CD4-positive, alpha-beta T cell treated with Interleukin-17A for 4 hours (primary cell): ENCODE results near the gene CACNA1B.
"Not testable (repeated sequence)": the region's sequence is repeated elsewhere in the genome, so short reads cannot be mapped to it uniquely, and the experiment has no call there.

Experiments
- DNase-seq: peaks from one replicate; pipeline ENCODE4 v3.0.0-alpha.2; 2020; ENCODE audit warnings: mixed read lengths

Gene CACNA1B

DNA sequence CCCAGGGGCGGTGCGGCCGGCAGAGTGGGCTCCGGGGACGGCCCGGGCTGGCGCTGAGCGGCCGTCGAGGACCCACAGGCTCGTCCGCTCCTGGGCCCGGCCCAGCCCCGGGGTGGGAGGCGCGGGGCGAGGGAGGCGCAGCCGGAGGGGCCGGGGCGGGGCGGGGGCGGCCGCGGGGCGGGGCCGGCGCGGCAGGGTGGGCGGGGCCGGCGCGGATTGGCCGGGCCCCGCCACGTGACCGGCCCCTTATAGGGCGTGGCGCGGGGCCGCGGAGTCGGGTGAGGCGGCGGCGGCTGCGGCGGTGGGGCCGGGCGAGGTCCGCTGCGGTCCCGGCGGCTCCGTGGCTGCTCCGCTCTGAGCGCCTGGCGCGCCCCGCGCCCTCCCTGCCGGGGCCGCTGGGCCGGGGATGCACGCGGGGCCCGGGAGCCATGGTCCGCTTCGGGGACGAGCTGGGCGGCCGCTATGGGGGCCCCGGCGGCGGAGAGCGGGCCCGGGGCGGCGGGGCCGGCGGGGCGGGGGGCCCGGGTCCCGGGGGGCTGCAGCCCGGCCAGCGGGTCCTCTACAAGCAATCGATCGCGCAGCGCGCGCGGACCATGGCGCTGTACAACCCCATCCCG is at the start of gene CACNA1B:
TSS of gene CACNA1B (plus strand) at position 277 of the 617 bp plus-strand sequence. CDS start at position 429, 152 bp downstream.
- not testable (repeated sequence) for DNase-seq

DNA sequence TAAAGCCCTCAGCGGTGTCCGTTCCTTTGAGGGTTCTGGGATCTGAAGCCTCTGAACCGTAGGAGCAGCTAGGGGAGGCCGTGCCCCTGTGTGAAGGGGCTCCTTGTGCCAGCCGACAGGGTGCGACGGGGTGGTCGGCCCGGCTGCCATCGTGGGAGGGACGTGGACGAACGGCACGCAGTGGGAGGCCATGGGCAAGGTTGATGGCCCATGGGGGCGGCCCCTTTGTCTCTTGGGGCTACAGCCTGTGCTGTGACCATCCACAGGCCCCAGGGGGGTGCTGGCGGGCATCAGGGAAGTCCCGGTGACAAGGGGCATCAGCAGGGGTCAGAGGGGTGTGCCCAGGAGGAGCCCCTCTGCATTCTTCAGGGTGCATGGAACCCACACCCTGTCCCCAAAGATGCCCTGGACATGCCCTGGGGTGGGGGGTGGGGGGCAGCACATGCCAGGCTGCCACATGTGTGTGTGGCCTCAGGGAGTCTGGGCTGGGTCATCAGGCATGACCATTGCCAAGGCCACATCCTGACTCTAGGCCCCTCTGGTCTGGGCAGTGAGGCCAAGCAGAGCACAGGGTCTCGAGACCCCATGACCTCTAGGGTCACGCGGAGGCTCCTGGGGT is 49.6 kb upstream of the CACNA1B start:
- no peak for DNase-seq

DNA sequence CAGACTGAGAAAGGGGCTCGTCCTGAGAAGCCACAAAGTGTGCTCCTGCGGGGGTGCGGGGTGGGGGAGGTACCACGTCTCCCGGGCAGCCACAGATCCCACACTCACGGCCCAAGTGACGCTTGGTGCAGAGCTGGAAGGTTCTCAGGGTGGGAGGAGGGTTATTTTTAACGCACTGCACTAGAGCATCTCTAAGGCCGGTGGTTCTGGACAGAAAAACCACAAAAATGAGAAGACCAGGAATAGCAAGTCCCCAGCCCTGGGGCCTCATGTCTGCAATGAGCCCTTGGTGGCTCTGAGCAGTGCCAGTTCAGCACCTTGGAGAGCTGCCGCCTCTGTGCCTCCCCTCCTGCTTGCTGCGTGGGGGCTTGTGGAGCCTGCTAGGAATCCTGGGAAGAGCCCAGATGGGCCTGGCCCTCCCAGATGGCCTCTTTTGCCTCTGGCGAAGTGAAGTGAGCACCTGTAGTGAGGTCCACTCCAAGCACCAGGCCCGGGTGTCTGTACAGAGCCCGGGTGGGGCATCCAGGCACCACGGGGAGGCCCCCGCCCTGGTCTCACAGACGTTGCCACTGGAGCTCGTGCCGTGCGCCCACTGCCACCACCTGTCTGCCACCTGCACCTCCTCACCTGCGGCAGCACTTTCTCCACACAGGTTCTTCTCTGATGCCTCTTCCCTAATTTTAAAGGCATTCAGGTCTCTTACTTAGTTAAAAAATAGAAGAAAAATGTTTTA is 48.9 kb upstream of the CACNA1B start:
- peak; percentile 28 for DNase-seq

DNA sequence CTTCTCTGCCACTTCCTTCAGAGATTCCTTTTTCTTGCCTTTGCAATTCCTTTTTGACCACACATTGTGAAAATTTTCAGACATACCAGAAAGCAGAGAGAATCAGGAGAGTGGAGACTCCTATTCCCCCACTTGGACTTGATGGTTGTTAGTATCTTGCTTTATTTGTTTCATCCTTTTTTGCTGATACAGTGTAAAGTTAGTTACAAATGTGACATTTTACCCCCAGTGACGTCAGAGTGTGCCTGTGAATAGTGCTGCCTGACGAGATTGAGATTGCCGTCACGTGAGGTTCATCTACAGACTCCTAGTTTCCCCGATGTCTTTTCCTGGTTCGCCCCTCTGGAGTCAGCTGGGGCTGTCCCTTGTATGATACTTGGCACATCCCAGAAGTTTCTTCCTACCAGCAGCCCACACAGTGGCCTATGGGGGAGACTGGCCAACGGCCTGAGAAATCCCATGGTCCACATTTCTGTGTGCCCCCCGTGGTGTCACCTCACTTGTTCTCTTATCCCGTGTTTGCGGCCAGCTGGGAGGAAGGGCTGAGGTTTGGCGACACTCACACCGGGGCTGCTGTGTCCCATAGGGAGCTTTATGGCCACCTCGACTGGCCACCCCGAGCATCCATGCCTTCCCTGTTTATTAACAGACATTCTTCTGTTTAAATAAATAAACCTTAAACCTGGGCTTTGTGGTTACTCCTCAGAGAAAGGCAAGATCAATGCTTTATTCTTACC is 48.2 kb upstream of the CACNA1B start:
- no peak for DNase-seq

DNA sequence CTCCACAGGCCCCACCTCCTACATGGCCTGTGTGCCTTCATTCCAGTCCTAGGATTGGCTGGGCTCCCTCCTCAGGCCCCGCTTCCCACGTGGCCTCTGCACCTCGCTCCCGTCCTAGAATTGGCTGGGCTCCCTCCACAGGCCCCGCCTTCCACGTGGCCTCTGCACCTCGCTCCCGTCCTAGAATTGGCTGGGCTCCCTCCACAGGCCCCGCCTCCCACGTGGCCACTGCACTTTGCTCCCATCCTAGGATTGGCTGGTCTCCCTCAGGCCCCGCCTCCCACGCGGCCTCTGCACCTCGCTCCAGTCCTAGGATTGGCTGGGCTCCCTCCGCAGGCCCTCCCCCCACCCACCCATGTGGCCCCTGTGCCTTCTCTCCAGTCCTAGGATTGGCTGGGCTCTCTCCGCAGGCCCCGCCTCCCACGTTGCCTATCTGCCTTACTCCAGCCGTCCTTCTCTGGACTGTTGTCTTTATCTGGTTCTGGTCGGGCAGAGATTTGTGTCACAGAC is 45.3 kb upstream of the CACNA1B start:
- DNase-seq = no peak

DNA sequence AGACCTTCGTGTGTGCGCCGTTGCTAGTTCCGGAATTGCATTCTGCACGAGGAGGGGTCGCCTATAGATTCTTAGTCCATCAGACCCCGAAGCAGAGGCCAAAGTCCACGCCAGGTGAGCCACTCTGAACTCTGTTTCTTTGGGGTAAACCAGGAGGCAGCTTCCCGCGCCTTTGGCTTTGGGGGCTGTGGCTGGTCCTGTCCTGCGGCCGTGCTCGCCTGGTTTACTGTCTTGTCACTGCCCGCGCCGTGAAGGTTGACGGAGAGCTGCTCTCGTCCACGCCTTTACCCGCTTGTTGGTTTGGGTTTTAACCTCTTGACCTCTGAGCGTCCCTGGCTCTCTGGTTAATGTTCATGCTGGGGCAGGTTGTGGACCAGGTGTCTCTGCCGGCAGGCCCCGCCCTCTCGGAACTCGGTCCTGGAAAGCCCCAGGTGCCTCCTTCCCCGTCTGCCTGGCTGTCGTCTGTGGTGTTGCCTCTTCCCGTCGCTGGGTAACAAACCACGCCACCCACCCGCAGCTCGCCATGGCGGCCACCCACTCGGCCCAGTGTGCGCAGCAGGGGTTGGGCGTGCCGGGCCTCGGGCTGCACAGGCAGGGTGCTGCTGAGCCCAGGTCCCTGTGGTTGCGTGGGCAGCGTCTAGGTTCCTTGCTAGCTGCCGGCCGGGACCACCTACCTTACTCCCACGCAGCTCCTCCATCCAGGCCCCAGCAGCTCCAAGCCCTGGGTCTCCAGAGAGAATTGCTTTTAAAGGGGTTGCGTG is 44.6 kb upstream of the CACNA1B start:
- no peak for DNase-seq

DNA sequence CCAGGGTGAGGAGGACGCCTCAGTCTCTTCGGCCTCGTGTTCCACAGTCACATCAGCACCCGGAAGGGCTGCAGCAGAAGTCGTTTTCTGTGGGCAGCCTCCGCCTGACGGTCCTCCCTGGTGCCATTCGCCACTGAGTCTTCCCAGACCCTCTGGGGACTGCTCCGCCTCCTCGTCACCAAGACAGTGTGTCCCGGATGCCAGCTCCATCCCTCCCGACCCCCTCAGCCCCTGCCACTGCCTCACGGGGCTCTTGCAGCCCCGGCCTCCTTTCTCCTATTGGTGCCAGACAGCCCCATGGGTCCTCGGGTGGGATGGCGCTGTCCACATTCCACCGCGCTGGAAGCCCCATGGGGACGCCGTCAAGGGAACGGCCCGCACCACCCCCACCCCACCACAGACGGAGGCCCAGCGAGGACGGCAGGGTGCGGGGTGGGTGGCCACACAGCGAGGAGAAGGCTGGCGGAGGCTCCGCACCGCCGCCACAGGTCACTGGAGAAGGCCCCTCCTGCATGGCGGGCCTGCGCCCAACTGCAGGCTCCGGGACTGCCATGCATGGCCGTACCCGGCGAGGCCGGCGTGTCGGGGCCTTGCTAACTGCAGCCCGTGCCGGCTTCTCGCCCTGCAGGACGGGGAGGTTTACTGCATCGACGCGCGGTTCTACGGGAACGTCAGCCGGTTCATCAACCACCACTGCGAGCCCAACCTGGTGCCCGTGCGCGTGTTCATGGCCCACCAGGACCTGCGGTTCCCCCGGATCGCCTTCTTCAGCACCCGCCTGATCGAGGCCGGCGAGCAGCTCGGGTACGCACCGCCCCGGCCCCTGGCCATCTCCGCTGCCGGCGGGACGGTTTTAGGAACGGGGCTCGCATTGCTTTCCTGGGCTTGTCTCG is 43.6 kb upstream of the CACNA1B start:
- no peak for DNase-seq

DNA sequence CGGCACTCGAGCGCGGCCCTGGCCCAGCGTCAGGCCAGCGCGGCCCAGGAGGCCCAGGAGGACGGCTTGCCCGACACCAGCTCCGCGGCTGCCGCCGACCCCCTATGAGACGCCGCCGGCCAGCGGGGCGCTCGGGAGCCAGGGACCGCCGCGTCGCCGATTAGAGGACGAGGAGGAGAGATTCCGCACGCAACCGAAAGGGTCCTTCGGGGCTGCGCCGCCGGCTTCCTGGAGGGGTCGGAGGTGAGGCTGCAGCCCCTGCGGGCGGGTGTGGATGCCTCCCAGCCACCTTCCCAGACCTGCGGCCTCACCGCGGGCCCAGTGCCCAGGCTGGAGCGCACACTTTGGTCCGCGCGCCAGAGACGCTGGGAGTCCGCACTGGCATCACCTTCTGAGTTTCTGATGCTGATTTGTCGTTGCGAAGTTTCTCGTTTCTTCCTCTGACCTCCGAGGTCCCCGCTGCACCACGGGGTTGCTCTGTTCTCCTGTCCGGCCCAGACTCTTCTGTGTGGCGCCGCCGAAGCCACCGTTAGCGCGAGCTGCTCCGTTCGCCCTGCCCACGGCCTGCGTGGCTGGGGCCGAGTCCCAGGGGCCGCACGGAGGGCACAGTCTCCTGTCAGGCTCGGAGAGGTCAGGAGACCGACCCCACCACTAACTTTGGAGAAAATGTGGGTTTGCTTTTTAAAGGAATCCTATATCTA is 42.6 kb upstream of the CACNA1B start:
- DNase-seq = no peak

DNA sequence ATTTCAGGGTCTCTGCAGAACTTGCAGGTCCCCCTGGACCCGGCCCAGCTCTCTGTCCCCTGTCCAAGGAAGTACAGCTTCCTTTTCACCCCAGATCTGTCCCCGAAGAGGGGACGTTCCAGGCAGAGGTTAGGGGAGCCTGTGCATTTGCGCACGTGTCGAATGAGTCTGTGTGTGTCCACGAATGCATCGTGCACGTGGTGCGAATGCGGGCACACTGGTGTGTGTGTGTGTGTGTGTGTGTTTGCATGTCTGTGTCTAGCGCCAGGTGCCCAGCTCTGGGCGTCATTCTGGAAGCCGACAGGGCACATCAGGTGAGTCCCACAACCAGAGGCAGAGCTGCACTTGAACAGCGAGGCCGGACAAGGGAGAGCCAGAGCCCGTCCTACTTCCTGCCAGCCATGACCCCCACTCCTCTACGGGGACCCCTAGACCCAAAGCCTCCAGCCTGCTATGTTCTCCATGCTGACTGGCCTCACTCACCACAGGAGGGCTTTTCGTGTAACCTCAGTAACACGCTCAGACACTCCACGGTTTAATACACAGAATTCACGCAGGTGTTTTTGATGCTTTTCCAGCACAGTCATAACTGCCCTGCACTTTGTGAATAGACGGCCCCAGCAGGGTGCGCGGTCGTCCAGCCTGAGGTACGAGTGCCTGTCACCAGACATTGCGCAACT is 41.3 kb upstream of the CACNA1B start:
- DNase-seq = no peak

DNA sequence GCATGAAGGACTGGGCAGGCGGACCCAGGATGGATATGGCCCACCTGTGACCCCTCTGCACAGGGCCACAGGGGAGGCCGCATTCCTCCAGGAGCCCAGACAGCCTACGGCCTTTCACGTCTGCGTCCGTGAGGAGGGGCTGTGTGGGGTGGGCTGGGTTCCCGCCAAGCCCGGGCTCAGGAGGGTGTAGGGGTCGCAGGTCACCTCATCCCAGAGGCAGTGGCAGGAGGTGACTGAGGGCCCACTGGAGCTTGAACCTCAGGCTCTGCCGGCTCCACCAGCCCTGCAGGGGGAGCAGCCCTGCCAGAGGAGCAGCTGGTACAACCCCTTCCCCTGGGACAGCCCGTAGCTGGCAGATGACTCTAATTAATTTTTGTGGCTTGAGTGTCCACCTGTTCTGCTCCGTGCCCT is 40.7 kb upstream of the CACNA1B start:
- DNase-seq = no peak

DNA sequence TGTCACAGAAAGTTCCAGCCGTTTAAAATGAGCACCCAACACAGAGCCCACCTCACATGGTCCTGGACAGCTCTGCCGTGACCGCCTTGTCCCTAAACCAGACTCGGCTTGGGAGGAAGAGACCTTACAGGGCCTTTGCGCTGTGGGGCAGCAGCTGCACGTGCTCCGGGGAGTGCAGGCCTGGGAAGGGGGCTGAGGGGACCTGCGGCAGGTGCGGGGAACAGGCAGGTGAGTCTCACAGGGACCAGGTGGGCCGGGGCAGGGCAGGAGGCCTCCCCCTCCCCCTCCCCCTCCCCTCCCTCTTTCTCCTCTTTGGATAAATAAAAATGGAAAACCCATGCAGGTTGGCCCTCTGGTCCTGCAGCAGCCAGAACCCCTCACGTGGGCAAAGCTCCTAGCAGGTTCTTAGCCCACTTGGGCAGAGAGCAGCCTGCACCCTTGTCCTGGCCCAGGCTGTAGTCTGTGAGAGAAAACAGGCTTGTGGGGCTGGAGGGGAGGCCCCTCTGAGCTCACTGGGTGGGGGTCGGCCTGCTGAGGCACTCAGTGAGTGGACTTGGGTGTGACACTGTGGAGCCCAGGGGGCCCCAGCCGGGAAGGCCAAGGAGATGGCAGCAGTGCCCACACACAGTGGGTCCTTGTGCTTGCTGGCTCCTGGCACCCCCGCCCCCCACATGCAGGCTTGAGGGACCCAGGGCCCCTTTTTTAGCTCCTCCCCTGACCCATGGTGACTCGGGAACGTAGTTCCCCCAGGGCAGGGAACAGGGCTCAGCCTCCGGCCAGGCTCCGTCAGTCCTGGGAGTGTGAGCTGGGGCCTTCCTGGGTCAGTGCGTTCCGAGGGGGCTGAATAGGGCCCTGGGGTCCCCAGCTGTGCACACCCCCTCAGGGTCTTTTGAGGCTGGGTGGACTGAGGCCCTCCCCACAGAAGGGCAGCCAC is 40.0 kb upstream of the CACNA1B start:
- DNase-seq = no peak

DNA sequence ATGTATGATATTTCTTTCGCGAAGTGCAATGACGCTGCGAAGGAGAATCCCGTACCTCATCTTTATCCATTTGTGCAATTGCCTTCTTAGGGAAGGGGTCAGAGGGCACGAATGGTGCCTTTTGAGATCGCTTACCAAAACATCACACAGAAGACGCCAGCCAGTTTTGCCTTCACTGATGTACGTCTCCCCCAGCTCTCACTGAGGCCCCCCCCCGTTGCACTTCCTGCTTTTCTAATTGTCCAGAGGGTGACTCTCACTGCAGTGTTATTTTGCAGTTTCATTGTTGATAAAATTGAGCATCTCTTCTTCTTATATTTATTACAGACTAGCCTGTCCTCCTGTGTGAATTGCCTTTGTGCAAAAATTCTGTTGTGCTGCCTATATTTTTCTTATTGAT is 39.0 kb upstream of the CACNA1B start:
- DNase-seq = no peak

DNA sequence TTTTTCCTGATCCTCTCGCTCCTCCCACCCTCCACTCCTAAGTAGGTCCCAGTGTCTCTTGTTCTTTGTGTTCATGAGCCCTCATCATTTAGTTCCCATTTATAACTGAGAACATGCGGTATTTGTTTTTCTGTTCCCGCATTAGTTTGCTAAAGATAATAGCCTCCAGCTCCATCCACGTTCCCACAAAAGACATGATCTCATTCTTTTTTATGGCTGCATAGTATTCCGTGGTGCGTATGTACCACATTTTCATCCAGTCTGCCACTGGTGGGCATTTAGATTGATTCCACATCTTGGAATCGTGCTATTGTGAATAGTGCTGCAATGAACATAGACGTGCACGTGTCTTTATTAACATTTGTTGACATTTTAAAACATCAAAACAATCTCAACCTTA is 34.2 kb upstream of the CACNA1B start:
- DNase-seq = no peak

DNA sequence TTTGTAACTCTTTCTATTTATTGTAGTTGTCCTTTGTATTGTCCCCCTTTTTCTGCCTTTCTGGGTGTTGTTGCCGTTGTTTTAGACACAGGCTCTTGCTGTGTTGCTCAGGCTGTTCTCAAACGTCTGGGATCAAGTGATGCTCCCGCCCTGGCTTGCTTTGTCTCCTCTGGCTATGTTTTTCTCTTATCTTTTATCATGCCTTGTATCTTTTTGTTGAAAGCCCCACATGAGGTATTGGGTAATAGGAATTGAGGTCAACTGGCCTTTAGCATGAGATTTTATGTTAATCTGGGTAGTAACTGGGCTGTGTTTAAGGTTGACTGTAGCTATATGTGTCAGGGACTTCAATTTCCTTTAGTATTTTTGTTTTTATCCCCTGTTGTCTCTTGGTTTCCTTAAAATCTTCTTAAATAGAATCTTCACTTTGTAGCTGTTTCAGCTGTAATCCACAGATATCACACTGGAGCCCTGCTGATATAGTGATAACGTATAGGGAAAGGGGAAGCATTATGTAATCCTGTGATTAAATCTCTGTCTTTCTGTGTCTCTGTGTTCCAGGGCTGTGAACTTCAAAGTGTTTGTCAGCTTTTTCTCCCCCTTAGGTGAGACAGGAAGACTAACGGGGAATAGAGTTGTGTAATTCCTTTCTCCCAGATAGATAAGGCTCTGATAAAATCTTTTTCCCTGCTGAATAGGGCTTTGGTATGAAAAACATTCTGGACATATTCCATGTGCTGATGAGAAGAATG is 25.9 kb upstream of the CACNA1B start:
- DNase-seq = no peak

DNA sequence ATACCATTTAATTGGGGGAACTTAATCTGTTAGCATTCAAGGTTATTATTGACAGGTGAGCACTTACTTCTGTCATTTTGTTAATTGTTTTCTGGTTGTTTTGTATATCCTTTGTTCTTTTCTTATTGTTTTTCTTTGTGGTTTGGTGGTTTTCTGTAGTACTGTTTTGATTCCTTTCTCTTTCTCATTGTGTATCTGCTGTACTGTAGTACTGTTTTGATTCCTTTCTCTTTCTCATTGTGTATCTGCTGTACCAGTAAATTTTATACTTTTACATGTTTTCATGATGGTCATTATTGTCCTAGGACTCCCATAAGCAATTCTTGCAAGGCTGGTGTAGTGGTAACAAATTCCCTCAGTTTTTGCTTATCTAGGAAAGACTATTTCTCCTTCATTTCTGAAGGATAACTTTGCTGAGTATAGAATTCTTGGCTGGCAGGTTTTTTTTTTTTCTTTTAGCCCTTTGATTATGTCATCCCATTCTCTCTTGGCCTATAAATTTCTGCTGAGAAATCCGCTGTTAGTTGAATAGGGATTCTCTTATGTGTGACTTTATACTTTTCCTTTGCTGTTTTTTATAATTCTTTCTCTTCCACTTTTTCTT is 24.1 kb upstream of the CACNA1B start:
- no peak for DNase-seq

DNA sequence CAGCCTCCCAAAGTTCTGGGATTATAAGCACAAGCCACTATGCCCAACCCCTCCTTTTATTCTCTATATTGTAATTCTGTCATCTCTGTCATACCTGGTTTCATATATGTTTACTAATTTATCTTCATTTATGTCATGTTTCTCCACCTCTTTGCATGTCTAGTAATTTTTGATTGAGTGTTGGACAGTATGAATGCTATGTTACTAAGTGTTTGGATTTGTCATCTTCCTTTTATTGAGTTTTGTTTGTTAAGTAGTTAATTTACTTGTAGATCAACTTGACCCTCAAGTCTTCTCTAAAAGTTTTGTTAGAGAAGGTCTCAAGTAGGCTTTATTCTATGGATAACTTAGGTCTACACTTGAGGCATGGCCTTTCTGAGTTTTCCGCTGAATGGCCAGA is 17.2 kb upstream of the CACNA1B start:
- DNase-seq = no peak

DNA sequence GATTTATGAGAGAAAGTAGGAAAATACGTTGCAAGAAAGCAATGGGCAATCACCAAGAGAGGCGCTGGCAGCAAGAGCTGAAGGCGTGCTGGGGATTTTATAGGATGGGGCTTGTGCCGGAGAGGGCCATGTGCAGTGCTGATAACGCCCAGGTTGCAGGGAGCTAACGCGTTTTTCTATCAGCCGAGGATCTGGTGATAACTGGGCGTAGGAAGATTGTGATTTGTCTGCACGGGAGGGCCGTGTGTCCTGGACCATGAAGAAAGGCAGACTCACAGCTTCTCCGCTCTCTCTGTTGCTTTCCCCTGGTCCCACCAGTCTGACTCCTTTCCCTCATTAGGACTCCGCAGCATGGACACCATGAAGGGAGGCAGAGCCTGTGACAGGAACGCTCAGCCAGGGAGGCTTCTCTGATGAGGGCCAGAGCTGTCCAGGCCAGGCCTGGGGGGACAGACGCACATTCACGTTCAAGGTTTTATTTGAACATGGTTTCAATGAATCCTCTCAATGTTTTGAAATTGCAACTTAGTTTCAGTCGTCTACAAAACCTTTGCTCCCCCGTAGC is 11.9 kb upstream of the CACNA1B start:
- DNase-seq = no peak
